GM21619 (cell line): ENCODE data around the gene APH1B.
"Not testable (repeated sequence)": the region's sequence is repeated elsewhere in the genome, so short reads cannot be mapped to it uniquely, and the experiment has no call there.

ENCODE experiments used
- ATAC-seq: cut with Tn5 transposase; IDR thresholded peaks from one replicate; pipeline ENCODE4 v1.9.1; 2021; ENCODE audit not compliant: unreplicated experiment

The APH1B gene

GRCh38 chr15:63295341-63295740 is 17.9 kb downstream of the APH1B start:
- ATAC-seq: no peak

- no peak for ATAC-seq
Measured at GRCh38 chr15:63296195-63296594, 18.8 kb downstream of the APH1B start.

DNA sequence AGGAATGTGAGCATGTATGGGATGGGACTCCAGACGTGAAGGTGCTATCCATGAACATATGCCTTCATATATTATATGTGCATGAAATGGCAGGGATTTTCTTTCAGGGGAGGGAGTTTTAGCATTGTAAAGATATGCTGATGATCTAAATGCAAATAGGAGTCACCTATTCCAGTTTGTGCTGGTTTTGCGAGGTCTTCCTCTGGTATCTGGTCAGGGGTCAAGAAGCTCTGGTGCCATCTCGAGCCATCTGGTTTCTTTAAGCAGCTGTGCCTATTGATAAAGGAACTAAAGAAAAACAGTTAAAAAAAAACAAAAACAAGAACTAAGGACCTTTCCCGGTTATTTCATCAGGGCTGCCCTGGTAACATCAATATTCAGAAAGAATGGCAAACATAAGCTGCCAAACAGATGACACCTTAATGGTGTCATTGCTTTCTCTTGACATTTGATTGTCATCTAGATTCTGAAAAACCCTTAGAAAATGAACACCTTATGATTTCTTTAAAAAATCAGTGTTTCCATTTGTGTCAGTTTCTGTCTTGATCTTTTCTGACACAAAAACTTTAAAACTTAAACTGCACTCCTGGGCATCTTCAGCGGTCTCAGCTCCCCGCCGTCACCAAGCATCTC is 22.7 kb downstream of the APH1B start:
- ATAC-seq: no peak

DNA sequence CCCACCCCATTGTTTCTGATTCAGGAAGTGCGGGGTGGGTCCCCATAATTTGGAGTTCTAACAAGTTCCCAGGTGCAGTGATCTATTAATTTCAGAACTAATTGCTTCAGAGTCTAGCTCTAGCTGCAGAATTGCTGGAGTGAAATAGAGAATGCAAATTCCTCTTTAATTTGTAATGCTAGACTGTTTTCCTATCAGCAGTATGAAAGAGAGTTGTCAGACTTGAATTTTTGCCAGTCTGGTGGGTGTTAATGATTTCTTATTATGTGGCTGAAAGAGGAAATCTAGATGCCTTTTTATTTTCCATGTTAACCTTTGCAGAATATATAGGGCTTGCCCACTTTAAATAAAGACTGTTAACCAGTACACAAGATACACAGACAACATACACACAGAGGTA is 23.7 kb downstream of the APH1B start:
- no peak for ATAC-seq

DNA sequence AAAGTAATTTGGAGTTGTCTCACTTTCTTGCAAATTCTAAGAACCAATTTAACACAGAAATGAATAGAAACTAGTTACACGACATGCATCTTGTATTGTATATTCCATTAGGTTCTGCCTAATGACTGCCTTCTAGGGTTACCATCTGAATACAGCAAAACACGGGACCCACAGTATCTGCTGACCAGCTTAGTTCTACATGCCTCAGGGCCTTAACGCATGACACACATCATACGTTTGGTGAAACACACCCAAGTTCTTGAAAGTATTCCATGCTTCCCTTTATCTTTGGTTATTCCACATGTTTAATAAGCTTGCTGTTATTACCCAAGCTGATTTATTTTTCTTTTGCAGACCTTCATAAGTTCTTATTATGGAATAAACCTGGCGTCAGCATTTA is 27.9 kb downstream of the APH1B start:
- ATAC-seq: no peak

GRCh38 chr15:63306492-63307073 is 29.2 kb downstream of the APH1B start:
- ATAC-seq: no peak

DNA sequence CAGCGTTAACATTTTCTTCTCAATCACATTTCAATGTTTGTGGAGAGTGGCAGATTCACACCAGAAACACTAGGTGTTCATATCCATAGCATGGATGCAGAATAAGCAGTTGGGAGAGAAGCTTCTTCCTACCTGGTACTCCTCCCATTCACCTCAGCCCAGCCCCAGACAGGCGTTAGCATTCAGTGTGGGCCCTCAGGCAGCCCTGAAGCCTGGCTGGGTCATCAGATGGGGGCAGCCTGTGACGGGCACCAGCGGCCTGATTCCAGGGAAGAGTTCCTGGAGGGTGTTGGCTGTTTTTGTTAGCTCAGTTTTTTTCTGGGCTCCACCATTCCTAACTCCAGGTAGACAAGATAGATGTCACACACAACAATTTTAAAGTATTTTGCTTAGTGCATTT is 31.1 kb downstream of the APH1B start:
- no peak for ATAC-seq

- no peak for ATAC-seq
Measured at GRCh38 chr15:63308947-63309346, 31.5 kb downstream of the APH1B start.

- ATAC-seq: no peak
Measured at GRCh38 chr15:63310646-63311045, 33.2 kb downstream of the APH1B start.

DNA sequence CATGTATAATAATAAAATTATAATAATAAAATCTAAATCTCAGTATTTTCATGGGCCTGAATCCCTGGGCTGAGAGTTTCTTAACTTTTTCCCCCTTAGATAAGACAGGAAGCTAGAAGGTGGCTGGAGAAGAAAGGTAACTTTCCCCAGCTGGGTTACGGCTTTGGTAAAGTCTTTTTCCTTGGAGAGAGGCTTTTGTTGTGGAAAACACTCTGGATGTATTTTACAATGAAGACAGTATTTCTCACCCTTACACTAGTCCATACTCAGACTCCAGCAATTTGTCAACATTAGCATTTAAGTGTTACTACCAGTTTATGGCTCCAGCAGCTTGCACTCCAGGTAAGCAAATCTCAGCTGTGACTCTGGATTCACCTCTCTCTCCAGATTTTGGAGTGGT is 34.9 kb downstream of the APH1B start:
- no peak for ATAC-seq

- ATAC-seq: no peak
Measured at GRCh38 chr15:63313825-63314224, 36.4 kb downstream of the APH1B start.

GRCh38 chr15:63314409-63314808 is 37.0 kb downstream of the APH1B start:
- ATAC-seq: no peak

DNA sequence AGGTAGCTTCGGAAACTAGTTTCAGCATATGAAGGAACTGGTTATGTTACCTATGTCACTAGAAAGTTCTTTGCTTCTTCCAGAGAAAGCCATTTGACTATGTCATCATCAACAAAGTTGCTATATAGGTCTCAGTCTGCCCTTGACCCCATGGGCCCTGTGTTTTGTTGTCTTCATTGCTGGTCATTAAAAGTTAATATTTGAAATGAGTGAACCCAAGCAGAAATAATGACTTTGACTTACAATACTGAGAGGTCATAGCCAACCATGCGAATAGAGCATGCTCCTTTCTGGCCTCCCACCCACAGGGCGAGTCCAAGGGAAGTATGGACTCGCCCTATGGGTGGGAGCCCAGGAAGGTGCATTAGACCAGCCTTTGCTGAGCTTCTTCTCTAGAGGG is 40.9 kb downstream of the APH1B start:
- ATAC-seq: no peak

DNA sequence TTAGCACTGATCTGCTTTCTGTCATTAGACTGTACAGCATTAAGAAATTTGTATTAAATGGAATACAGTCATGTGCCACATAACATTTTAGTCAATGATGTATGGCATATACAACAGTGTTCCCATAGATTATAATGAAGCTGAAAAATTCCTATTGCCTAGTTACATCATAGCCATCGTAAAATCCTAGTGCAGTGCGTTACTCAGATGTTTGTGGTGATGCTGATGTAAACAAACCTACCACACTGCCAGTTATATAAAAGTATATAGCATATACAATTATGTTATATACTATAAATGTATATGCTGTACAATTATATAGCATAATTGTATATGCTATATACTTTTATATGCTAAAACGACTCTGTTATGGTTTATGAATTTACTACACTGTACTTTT is 41.7 kb downstream of the APH1B start:
- no peak for ATAC-seq

GRCh38 chr15:63320446-63320845 is 43.0 kb downstream of the APH1B start:
- not testable (repeated sequence) for ATAC-seq

DNA sequence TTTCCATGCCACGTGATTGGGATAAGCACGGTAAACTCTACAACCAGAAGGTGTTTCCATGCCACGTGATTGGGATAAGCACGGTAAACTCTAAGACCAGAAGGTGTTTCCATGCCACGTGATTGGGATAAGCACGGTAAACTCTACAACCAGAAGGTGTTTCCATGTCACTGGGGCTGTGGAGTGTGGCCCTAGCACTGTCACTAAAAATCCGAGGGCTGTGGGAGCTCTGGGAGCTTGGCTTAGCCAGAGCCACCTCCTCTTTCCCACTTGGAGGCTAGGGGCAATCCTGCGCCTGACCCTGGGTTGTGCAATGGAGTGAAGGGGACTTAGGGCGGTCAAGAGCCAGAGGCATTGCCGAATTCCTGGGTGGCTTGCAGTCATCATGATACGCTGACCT is 43.6 kb downstream of the APH1B start:
- not testable (repeated sequence) for ATAC-seq

DNA sequence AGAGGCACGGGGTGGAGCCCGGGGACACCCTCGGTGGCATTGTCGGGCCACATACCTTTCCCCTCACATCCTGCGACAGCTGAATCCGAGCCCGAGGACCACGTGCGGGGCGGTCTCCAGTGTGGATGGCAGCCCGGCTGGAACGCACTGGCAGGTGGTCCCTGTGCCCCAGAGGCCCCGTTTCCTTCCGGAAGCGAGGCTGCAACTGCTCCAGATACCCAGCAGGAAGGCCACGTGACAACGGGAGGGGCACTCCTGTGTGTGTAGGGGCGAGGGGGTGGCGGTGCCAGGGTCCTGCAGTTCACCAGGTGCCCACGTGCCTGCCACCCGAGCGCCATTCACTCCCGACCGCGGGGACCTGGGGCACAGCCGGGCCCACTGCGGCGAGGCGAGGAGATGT is 44.1 kb downstream of the APH1B start:
- ATAC-seq: no peak

DNA sequence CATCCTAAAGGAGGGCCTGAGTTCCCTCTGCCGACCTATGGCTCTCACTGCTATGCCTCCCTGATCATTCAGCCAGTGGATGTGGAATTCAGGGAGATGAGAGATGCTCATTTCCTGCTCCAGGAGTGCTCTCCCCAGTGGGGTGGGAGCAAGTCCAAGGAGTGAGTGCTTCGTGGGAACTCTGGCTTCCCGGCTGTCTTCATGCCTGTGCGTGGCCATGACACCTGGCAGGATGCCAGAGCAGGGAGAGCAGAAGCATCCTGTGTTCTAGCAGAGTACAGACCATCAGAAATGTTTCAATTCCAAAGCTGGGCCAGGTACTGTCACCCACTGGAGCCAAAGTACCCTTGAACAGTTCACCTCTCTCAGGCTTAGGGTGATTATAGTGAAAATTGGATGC is 45.1 kb downstream of the APH1B start:
- no peak for ATAC-seq

DNA sequence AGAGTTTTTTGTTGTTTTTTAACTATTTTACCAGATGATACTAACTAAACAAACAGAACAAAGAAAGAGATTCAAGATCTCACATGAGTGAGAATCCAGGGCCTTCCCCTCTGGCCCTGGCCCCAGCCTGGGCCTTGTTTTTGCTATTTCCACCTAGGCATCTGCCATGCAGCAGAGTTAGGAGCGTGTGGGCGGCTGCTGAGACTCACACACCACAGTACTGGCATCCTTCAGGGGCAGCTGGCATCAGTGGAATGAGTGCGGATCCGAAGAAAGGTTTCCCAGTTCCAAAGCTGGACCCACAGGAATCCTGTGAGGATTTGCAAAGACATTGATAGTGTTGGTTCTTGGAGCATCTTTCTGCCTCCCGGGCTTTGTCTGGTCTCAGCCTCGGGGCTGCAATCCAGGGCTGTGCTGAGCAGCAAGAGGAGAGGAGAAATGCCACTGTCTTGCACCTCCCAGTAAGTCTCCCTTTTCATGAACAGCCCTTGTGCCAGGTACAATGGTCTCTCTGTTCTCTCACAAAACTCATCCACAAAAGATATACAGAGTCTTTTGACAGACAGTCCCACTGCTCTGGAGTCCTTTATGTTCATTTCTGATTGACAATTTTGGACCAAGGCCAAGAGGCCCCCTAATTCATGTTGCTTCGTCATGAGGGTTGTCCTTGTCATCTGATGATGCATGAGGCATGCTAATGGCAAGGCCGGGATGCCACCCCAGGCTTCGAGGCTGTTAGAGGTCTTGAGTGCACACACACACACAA is 46.6 kb downstream of the APH1B start:
- ATAC-seq: no peak

DNA sequence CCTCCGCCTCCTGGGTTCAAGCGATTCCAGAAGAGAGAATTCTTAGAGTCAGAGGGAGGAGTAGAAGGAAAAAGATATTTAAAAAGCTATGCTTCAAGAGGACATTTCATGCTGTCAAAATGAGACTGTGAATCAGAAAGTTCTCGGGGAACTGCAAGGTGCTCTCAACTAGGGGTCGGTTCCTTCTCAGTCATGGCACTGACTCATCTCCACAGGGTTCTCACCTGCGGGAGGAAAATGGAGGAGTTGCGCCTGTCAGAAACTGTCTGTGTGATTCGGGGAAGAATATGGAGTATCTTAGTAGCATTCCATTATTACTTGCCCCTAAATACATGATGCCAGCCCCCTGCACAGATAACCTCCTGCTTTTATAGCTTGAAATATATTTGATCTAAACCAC is 47.4 kb downstream of the APH1B start:
- ATAC-seq: no peak

GRCh38 chr15:63327648-63328421 is 50.4 kb downstream of the APH1B start:
- no peak for ATAC-seq
